ENCODE results near the gene CD53. TPM values are rescaled to one million over a fixed set of nuclear protein-coding genes. Genes with fewer than 3 reads are reported as not detected.
"Not testable (repeated sequence)": the region's sequence is repeated elsewhere in the genome, so short reads cannot be mapped to it uniquely, and the experiment has no call there.

CD53 gene
- total RNA-seq, 1 donor from 2014 or later: not detected

- Mint-ChIP-seq H3K4me1 (ENCODE audit: low read depth) (no peaks in the 10 kb centered on the region), H3K4me3 (ENCODE audit: low read depth) (no peak overlapping the region), H3K36me3 (ENCODE audit: insufficient read depth) (no peaks in the 10 kb centered on the region), H3K27me3 (no peaks in the 10 kb centered on the region), H3K9me3 (ENCODE audit: low read depth) (peaks cover 16% of the 10 kb centered on the region), H3K27ac (no peak overlapping the region)
- DNase-seq (ENCODE audit: low spot score, unreplicated experiment): no peak
- no peak for TF ChIP-seq CTCF (IDR thresholded peaks at IDR 0.05; ENCODE audit: unreplicated experiment)
Observed at GRCh38 chr1:110928904-110929303, 56.0 kb downstream of the CD53 start.

GRCh38 chr1:110931097-110931496 is 58.1 kb downstream of the CD53 start:
- not testable (repeated sequence) for H3K36me3 Mint-ChIP-seq (ENCODE audit: insufficient read depth); DNase-seq (ENCODE audit: low spot score, unreplicated experiment); H3K27ac Mint-ChIP-seq; H3K4me1 Mint-ChIP-seq (ENCODE audit: low read depth); H3K4me3 Mint-ChIP-seq (ENCODE audit: low read depth); H3K27me3 Mint-ChIP-seq
- peaks cover 19% of the 10 kb centered on the region for H3K9me3 Mint-ChIP-seq (ENCODE audit: low read depth)

- no peak overlapping the region for H3K27ac Mint-ChIP-seq
- H3K9me3 Mint-ChIP-seq (ENCODE audit: low read depth): peaks cover 25% of the 10 kb centered on the region
- DNase-seq (ENCODE audit: low spot score, unreplicated experiment): no peak
- no peaks in the 10 kb centered on the region for H3K36me3 Mint-ChIP-seq (ENCODE audit: insufficient read depth)
- no peaks in the 10 kb centered on the region for H3K4me1 Mint-ChIP-seq (ENCODE audit: low read depth)
- no peak overlapping the region for H3K4me3 Mint-ChIP-seq (ENCODE audit: low read depth)
- no peaks in the 10 kb centered on the region for H3K27me3 Mint-ChIP-seq
- TF ChIP-seq CTCF (IDR thresholded peaks at IDR 0.05; ENCODE audit: unreplicated experiment): no peak
Observed at GRCh38 chr1:110936567-110936966, 63.6 kb downstream of the CD53 start.

GRCh38 chr1:110944806-110945205 is 71.9 kb downstream of the CD53 start:
- peaks cover 8% of the 10 kb centered on the region for H3K36me3 Mint-ChIP-seq (ENCODE audit: insufficient read depth)
- no peak for TF ChIP-seq CTCF (IDR thresholded peaks at IDR 0.05; ENCODE audit: unreplicated experiment)
- no peak overlapping the region for H3K4me3 Mint-ChIP-seq (ENCODE audit: low read depth)
- H3K27ac Mint-ChIP-seq: no peak overlapping the region
- peaks cover 2% of the 10 kb centered on the region for H3K9me3 Mint-ChIP-seq (ENCODE audit: low read depth)
- no peaks in the 10 kb centered on the region for H3K27me3 Mint-ChIP-seq
- DNase-seq (ENCODE audit: low spot score, unreplicated experiment): no peak
- no peaks in the 10 kb centered on the region for H3K4me1 Mint-ChIP-seq (ENCODE audit: low read depth)

- H3K36me3 Mint-ChIP-seq (ENCODE audit: insufficient read depth): peaks cover 12% of the 10 kb centered on the region
- TF ChIP-seq CTCF (IDR thresholded peaks at IDR 0.05; ENCODE audit: unreplicated experiment): no peak
- H3K9me3 Mint-ChIP-seq (ENCODE audit: low read depth): no peaks in the 10 kb centered on the region
- no peak overlapping the region for H3K4me3 Mint-ChIP-seq (ENCODE audit: low read depth)
- no peaks in the 10 kb centered on the region for H3K4me1 Mint-ChIP-seq (ENCODE audit: low read depth)
- no peak overlapping the region for H3K27ac Mint-ChIP-seq
- no peaks in the 10 kb centered on the region for H3K27me3 Mint-ChIP-seq
- DNase-seq (ENCODE audit: low spot score, unreplicated experiment): no peak
Observed at GRCh38 chr1:110945626-110946025, 72.7 kb downstream of the CD53 start.

GRCh38 chr1:110948038-110948810 is 75.3 kb downstream of the CD53 start:
- peaks cover 3% of the 10 kb centered on the region for H3K9me3 Mint-ChIP-seq (ENCODE audit: low read depth)
- no peaks in the 10 kb centered on the region for H3K4me1 Mint-ChIP-seq (ENCODE audit: low read depth)
- H3K27me3 Mint-ChIP-seq: no peaks in the 10 kb centered on the region
- no peak overlapping the region for H3K27ac Mint-ChIP-seq
- TF ChIP-seq CTCF (IDR thresholded peaks at IDR 0.05; ENCODE audit: unreplicated experiment): no peak
- H3K4me3 Mint-ChIP-seq (ENCODE audit: low read depth): no peak overlapping the region
- no peak for DNase-seq (ENCODE audit: low spot score, unreplicated experiment)
- peaks cover 19% of the 10 kb centered on the region for H3K36me3 Mint-ChIP-seq (ENCODE audit: insufficient read depth)
